ENCODE measurements around the gene BMP7.
"Not testable (repeated sequence)": the region's sequence is repeated elsewhere in the genome, so short reads cannot be mapped to it uniquely, and the experiment has no call there.

Gene BMP7

GRCh38 chr20:57292611-57293010, 26.2 kb upstream of the BMP7 start:
- Mint-ChIP-seq H3K9me3 (no peaks in the 10 kb centered on the region), H3K27ac (no peak overlapping the region), H3K4me1 (no peaks in the 10 kb centered on the region), H3K36me3 (no peaks in the 10 kb centered on the region), H3K4me3 (no peak overlapping the region)
- no peak for ATAC-seq
- DNase-seq (ENCODE audit: low spot score in 2 of 2) = no peak

- Mint-ChIP-seq H3K27ac (no peak overlapping the region), H3K4me1 (no peaks in the 10 kb centered on the region), H3K4me3 (no peak overlapping the region), H3K9me3 (no peaks in the 10 kb centered on the region), H3K36me3 (no peaks in the 10 kb centered on the region)
- DNase-seq (ENCODE audit: low spot score in 2 of 2) = no peak
- ATAC-seq = no peak
Measured at GRCh38 chr20:57291694-57292093, 25.3 kb upstream of the BMP7 start.

- H3K4me3 Mint-ChIP-seq = no peak overlapping the region
- no peak for ATAC-seq
- no peaks in the 10 kb centered on the region for H3K4me1 Mint-ChIP-seq
- H3K9me3 Mint-ChIP-seq = no peaks in the 10 kb centered on the region
- no peaks in the 10 kb centered on the region for H3K36me3 Mint-ChIP-seq
- no peak for DNase-seq (ENCODE audit: low spot score in 2 of 2)
- no peak overlapping the region for H3K27ac Mint-ChIP-seq
Measured at GRCh38 chr20:57291003-57291402, 24.6 kb upstream of the BMP7 start.

- no peak overlapping the region for H3K4me3 Mint-ChIP-seq
- H3K4me1 Mint-ChIP-seq = no peaks in the 10 kb centered on the region
- H3K9me3 Mint-ChIP-seq = no peaks in the 10 kb centered on the region
- no peak for DNase-seq (ENCODE audit: low spot score in 2 of 2)
- no peaks in the 10 kb centered on the region for H3K36me3 Mint-ChIP-seq
- no peak overlapping the region for H3K27ac Mint-ChIP-seq
- no peak for ATAC-seq
Measured at GRCh38 chr20:57290178-57290484, 23.7 kb upstream of the BMP7 start.

GRCh38 chr20:57289391-57290177, 23.1 kb upstream of the BMP7 start:
- no peaks in the 10 kb centered on the region for H3K9me3 Mint-ChIP-seq

GRCh38 chr20:57288651-57289277, 22.3 kb upstream of the BMP7 start:
- H3K9me3 Mint-ChIP-seq = no peaks in the 10 kb centered on the region
- no peak overlapping the region for H3K4me3 Mint-ChIP-seq
- H3K27ac Mint-ChIP-seq = no peak overlapping the region
- H3K4me1 Mint-ChIP-seq = no peaks in the 10 kb centered on the region
- no peak for DNase-seq (ENCODE audit: low spot score in 2 of 2)
- no peak for ATAC-seq
- H3K36me3 Mint-ChIP-seq = no peaks in the 10 kb centered on the region

More at GRCh38 chr20:57289391-57290177, 23.1 kb upstream of the BMP7 start:
- no peak overlapping the region for H3K4me3 Mint-ChIP-seq
- H3K27ac Mint-ChIP-seq = no peak overlapping the region
- H3K4me1 Mint-ChIP-seq = no peaks in the 10 kb centered on the region
- ATAC-seq (no peak), DNase-seq (ENCODE audit: low spot score in 2 of 2) (no peak)
- no peaks in the 10 kb centered on the region for H3K36me3 Mint-ChIP-seq

- ATAC-seq (no peak), DNase-seq (ENCODE audit: low spot score in 2 of 2) (no peak)
- Mint-ChIP-seq H3K27ac (no peak overlapping the region), H3K9me3 (no peaks in the 10 kb centered on the region), H3K4me3 (no peak overlapping the region), H3K36me3 (no peaks in the 10 kb centered on the region), H3K4me1 (no peaks in the 10 kb centered on the region)
Measured at GRCh38 chr20:57287901-57288300, 21.5 kb upstream of the BMP7 start.

- H3K36me3 Mint-ChIP-seq = no peaks in the 10 kb centered on the region
- no peaks in the 10 kb centered on the region for H3K9me3 Mint-ChIP-seq
- H3K27ac Mint-ChIP-seq = no peak overlapping the region
- no peak overlapping the region for H3K4me3 Mint-ChIP-seq
- no peaks in the 10 kb centered on the region for H3K4me1 Mint-ChIP-seq
- ATAC-seq (no peak), DNase-seq (ENCODE audit: low spot score in 2 of 2) (no peak)
Measured at GRCh38 chr20:57287007-57287880, 20.8 kb upstream of the BMP7 start.

GRCh38 chr20:57283860-57284259, 17.4 kb upstream of the BMP7 start:
- H3K4me1 Mint-ChIP-seq = no peaks in the 10 kb centered on the region
- no peak overlapping the region for H3K27ac Mint-ChIP-seq
- no peak overlapping the region for H3K4me3 Mint-ChIP-seq
- no peak for DNase-seq (ENCODE audit: low spot score in 2 of 2)
- H3K9me3 Mint-ChIP-seq = no peaks in the 10 kb centered on the region
- no peak for ATAC-seq
- no peaks in the 10 kb centered on the region for H3K36me3 Mint-ChIP-seq

GRCh38 chr20:57282670-57283361, 16.4 kb upstream of the BMP7 start:
- Mint-ChIP-seq H3K4me3 (no peak overlapping the region), H3K9me3 (no peaks in the 10 kb centered on the region), H3K27ac (no peak overlapping the region), H3K4me1 (no peaks in the 10 kb centered on the region), H3K36me3 (no peaks in the 10 kb centered on the region)
- ATAC-seq (no peak), DNase-seq (ENCODE audit: low spot score in 2 of 2) (no peak)

GRCh38 chr20:57281900-57282299, 15.5 kb upstream of the BMP7 start:
- no peak for ATAC-seq
- Mint-ChIP-seq H3K9me3 (no peaks in the 10 kb centered on the region), H3K4me3 (no peak overlapping the region), H3K4me1 (no peaks in the 10 kb centered on the region), H3K27ac (no peak overlapping the region), H3K36me3 (no peaks in the 10 kb centered on the region)
- DNase-seq (ENCODE audit: low spot score in 2 of 2) = no peak

GRCh38 chr20:57280221-57280620, 13.8 kb upstream of the BMP7 start:
- DNase-seq (ENCODE audit: low spot score in 2 of 2) = no peak
- Mint-ChIP-seq H3K36me3 (no peaks in the 10 kb centered on the region), H3K9me3 (no peaks in the 10 kb centered on the region), H3K27ac (no peak overlapping the region), H3K4me3 (no peak overlapping the region), H3K4me1 (no peaks in the 10 kb centered on the region)
- no peak for ATAC-seq

- not testable (repeated sequence) for H3K36me3 Mint-ChIP-seq; ATAC-seq; DNase-seq (ENCODE audit: low spot score in 2 of 2); H3K4me1 Mint-ChIP-seq; H3K27ac Mint-ChIP-seq; H3K4me3 Mint-ChIP-seq; H3K9me3 Mint-ChIP-seq
Measured at GRCh38 chr20:57279548-57279947, 13.1 kb upstream of the BMP7 start.

GRCh38 chr20:57278457-57278856, 12.0 kb upstream of the BMP7 start:
- Mint-ChIP-seq H3K4me3 (no peak overlapping the region), H3K9me3 (no peaks in the 10 kb centered on the region), H3K36me3 (no peaks in the 10 kb centered on the region), H3K27ac (no peak overlapping the region), H3K4me1 (no peaks in the 10 kb centered on the region)
- ATAC-seq (no peak), DNase-seq (ENCODE audit: low spot score in 2 of 2) (no peak)

- no peak for DNase-seq (ENCODE audit: low spot score in 2 of 2)
- no peaks in the 10 kb centered on the region for H3K36me3 Mint-ChIP-seq
- ATAC-seq = no peak
- H3K9me3 Mint-ChIP-seq = no peaks in the 10 kb centered on the region
- no peak overlapping the region for H3K4me3 Mint-ChIP-seq
- no peak overlapping the region for H3K27ac Mint-ChIP-seq
- H3K4me1 Mint-ChIP-seq = no peaks in the 10 kb centered on the region
Measured at GRCh38 chr20:57277398-57278105, 11.1 kb upstream of the BMP7 start.

All from stimulated activated effector memory CD8-positive, alpha-beta T cell treated with anti-CD3 and anti-CD28 coated beads, Interleukin-12 subunit alpha, Interleukin-12 subunit beta, amount 100 ng/mL, for 72 hours (primary cell).